H1 (cell line): ENCODE results near the gene FLVCR1. TPM values are rescaled to one million over a fixed set of nuclear protein-coding genes. Genes with fewer than 3 reads are reported as not detected.

Experiments
- CTCF ChIA-PET: fragments of 300-600 bp; sonication (Branson Sonifier 250); formaldehyde crosslinking; loops from one replicate; lab custom pipeline; 2021; ENCODE audit not compliant: partially characterized antibody; lab: Charles Lee
- POLR2A ChIA-PET: fragments of 300-600 bp; sonication (Branson Sonifier 250); formaldehyde crosslinking; loops from one replicate; lab custom pipeline; 2021; ENCODE audit warnings: inconsistent platforms; ENCODE audit not compliant: partially characterized antibody; lab: Charles Lee
- DNase-seq, 2 experiments: peaks; one replicate each; pipeline versions ENCODE4 v3.0.0 to v3.0.0-alpha.2; 2010 to 2022; ENCODE audit warnings: low spot score in 2 of 2, low read depth in 1 of 2, mixed read lengths in 1 of 2
- FAIRE-seq: peaks from 2 replicates; lab custom pipeline; 2011; peaks lifted over from hg19 to GRCh38; lab: Jason Lieb, UNC
- H2AFZ ChIP-seq: 2 replicates; pipeline ENCODE4 v1.8.1; 2012; ENCODE audit warnings: low read length, inconsistent platforms
- H2AK5ac ChIP-seq: 2 replicates; pipeline ENCODE4 v1.6.1; 2013; ENCODE audit warnings: low read depth, low read length
- H2BK120ac ChIP-seq: replicated peaks from 2 replicates; pipeline ENCODE3; 2013; ENCODE audit warnings: low read depth, low read length, inconsistent platforms
- H2BK12ac ChIP-seq: 2 replicates; pipeline ENCODE4 v1.6.1; 2013; ENCODE audit warnings: low read depth, low read length
- H2BK15ac ChIP-seq: 2 replicates; pipeline ENCODE4 v1.6.1; 2013; ENCODE audit warnings: low read length
- H2BK20ac ChIP-seq: 2 replicates; pipeline ENCODE4 v1.6.1; 2013; ENCODE audit warnings: low read length
- H2BK5ac ChIP-seq: 2 replicates; pipeline ENCODE4 v1.6.1; 2013; ENCODE audit warnings: low read depth, low read length
- H3K14ac ChIP-seq: 2 replicates; pipeline ENCODE4 v1.6.1; 2013; ENCODE audit warnings: inconsistent platforms; ENCODE audit not compliant: insufficient read length
- H3K18ac ChIP-seq: 2 replicates; pipeline ENCODE4 v1.6.1; 2013; ENCODE audit warnings: low read length; ENCODE audit errors: extremely low read depth
- H3K23ac ChIP-seq: 2 replicates; pipeline ENCODE4 v1.6.1; 2013; ENCODE audit warnings: inconsistent platforms; ENCODE audit not compliant: insufficient read length
- H3K23me2 ChIP-seq: 2 replicates; pipeline ENCODE4 v1.6.1; 2013; ENCODE audit warnings: low read depth, low read length
- H3K27ac ChIP-seq: 2 replicates; pipeline ENCODE4 v1.6.1; 2011; ENCODE audit warnings: low read depth, low read length, inconsistent platforms
- H3K27me3 ChIP-seq, 4 experiments: replicated peaks in 1 of 4; 1 replicate in 1 of 4; 2 replicates in 3 of 4; pipeline versions ENCODE4 v1.6.1 to v1.8.1; 2011 to 2013; ENCODE audit warnings: low read length in 3 of 4, mild to moderate bottlenecking in 3 of 4, inconsistent platforms in 2 of 4, mixed read lengths in 2 of 4, moderate library complexity in 1 of 4; ENCODE audit not compliant: control insufficient read depth in 3 of 4, insufficient read depth in 3 of 4; ENCODE audit errors: extremely low read depth in 1 of 4
- H3K36me3 ChIP-seq, 4 experiments: 2 replicates each; pipeline versions ENCODE4 v1.6.1 to v1.8.1; 2011 to 2013; ENCODE audit warnings: mild to moderate bottlenecking in 4 of 4, low read length in 3 of 4, moderate library complexity in 2 of 4, control low read depth in 1 of 4, inconsistent platforms in 1 of 4; ENCODE audit not compliant: insufficient read depth in 4 of 4, control insufficient read depth in 2 of 4
- H3K4ac ChIP-seq: replicated peaks from 2 replicates; pipeline ENCODE3; 2013; ENCODE audit warnings: low read length, low read depth, mixed read lengths, inconsistent platforms; ENCODE audit not compliant: insufficient read length
- H3K4me1 ChIP-seq, 4 experiments: replicated peaks in 1 of 4; 1 replicate in 1 of 4; 2 replicates in 3 of 4; pipeline versions ENCODE4 v1.6.1 to v1.8.1; 2011 to 2013; ENCODE audit warnings: low read length in 3 of 4, inconsistent platforms in 2 of 4, mixed read lengths in 1 of 4; ENCODE audit not compliant: insufficient read depth in 4 of 4, control insufficient read depth in 3 of 4
- H3K4me2 ChIP-seq, 2 experiments: 2 replicates each; pipeline versions ENCODE4 v1.6.1 to v1.8.1; 2011 to 2013; ENCODE audit warnings: low read depth in 2 of 2, low read length in 2 of 2, control low read depth in 1 of 2, inconsistent platforms in 1 of 2, mild to moderate bottlenecking in 1 of 2; ENCODE audit not compliant: insufficient read depth in 1 of 2
- H3K4me3 ChIP-seq, 4 experiments: fragments of 200-600, 300-600 bp in 1 of 4; sonication (generic), shearing (Covaris generic), sonication (Bioruptor Twin) in 1 of 4; 2 replicates each; pipeline versions ENCODE4 v1.5.1 to v1.8.1; 2011 to 2016; ENCODE audit warnings: low read length in 4 of 4, low read depth in 3 of 4, control low read depth in 2 of 4, inconsistent platforms in 2 of 4, mild to moderate bottlenecking in 2 of 4, mixed read lengths in 1 of 4, moderate library complexity in 1 of 4; ENCODE audit not compliant: insufficient read depth in 2 of 4; ENCODE audit errors: extremely low read depth in 1 of 4
- H3K56ac ChIP-seq: replicated peaks from 2 replicates; pipeline ENCODE3; 2013; ENCODE audit warnings: low read depth, mild to moderate bottlenecking, mixed read lengths, low read length, inconsistent platforms; ENCODE audit not compliant: insufficient read length
- H3K79me1 ChIP-seq: 2 replicates; pipeline ENCODE4 v1.6.1; 2013; ENCODE audit warnings: low read depth, low read length, control low read depth
- H3K79me2 ChIP-seq, 2 experiments: 2 replicates each; pipeline versions ENCODE4 v1.6.1 to v1.8.1; 2012 to 2013; ENCODE audit warnings: low read length in 2 of 2, mild to moderate bottlenecking in 2 of 2, inconsistent platforms in 1 of 2; ENCODE audit not compliant: insufficient read depth in 2 of 2, control insufficient read depth in 1 of 2
- H3K9ac ChIP-seq, 4 experiments: replicated peaks in 1 of 4; 1 replicate in 1 of 4; 2 replicates in 3 of 4; pipeline versions ENCODE4 v1.6.1 to v1.8.1; 2011 to 2013; ENCODE audit warnings: low read depth in 3 of 4, low read length in 3 of 4, control low read depth in 2 of 4, mild to moderate bottlenecking in 2 of 4, moderate library complexity in 2 of 4, inconsistent platforms in 1 of 4; ENCODE audit errors: extremely low read depth in 1 of 4
- H3K9me3 ChIP-seq, 2 experiments: 2 replicates each; pipeline versions ENCODE4 v1.6.1 to v1.8.1; 2012 to 2013; ENCODE audit warnings: mild to moderate bottlenecking in 2 of 2, moderate library complexity in 2 of 2, control low read depth in 1 of 2, inconsistent platforms in 1 of 2, low read depth in 1 of 2, low read length in 1 of 2, mixed read lengths in 1 of 2; ENCODE audit not compliant: insufficient read depth in 2 of 2
- H4K20me1 ChIP-seq, 2 experiments: replicated peaks in 1 of 2; 2 replicates each; pipeline versions ENCODE3 to v1.8.1; 2011 to 2013; ENCODE audit warnings: inconsistent platforms in 2 of 2, low read length in 2 of 2, mild to moderate bottlenecking in 1 of 2; ENCODE audit not compliant: insufficient read depth in 2 of 2, control insufficient read depth in 1 of 2
- H4K5ac ChIP-seq: 2 replicates; pipeline ENCODE4 v1.6.1; 2013; ENCODE audit warnings: low read length, low read depth, mixed read lengths, inconsistent platforms; ENCODE audit not compliant: insufficient read length
- H4K8ac ChIP-seq: 2 replicates; pipeline ENCODE4 v1.8.0; 2013; ENCODE audit warnings: mild to moderate bottlenecking, moderate library complexity, low read length, inconsistent platforms; ENCODE audit not compliant: insufficient read depth; ENCODE audit errors: extremely low read depth
- H4K91ac ChIP-seq: replicated peaks from 2 replicates; pipeline ENCODE3; 2013; ENCODE audit warnings: low read length, mixed read lengths, inconsistent platforms; ENCODE audit not compliant: insufficient read length
- ASH2L ChIP-seq: fragments of 200-600, 300-600 bp; sonication (generic); IDR thresholded peaks from one replicate; pipeline ENCODE4 v1.7.1; 2017; ENCODE audit warnings: low read length
- WGBS, 2 experiments: shearing (Covaris generic) in 1 of 2; methylation state at CpG; one replicate each; pipeline versions ENCODE4 v1.1.6 to v1.1.7; 2013 to 2015; ENCODE audit warnings: low lambda C conversion rate in 2 of 2, mixed read lengths in 2 of 2, inconsistent platforms in 1 of 2, low coverage in 1 of 2, missing lambda C conversion rate in 1 of 2; ENCODE audit not compliant: insufficient replicate concordance in 2 of 2, insufficient coverage in 1 of 2, insufficient read length in 1 of 2; ENCODE audit errors: extremely low coverage in 1 of 2, missing lambda C conversion rate in 1 of 2; 5-methylcytosine and 5-hydroxymethylcytosine counted together
- polyA plus RNA-seq, 7 experiments: library from polyadenylated mRNA; depleted of rRNA in 3 of 7; stranded (reverse) in 5 of 7; unstranded in 2 of 7; fragments of >200 nt in 5 of 7; fragments of 200-250 nt in 2 of 7; gene quantifications; 1 replicate in 5 of 7; 2 replicates in 1 of 7; 4 replicates in 1 of 7; pipeline versions ENCODE4 v1.2.1 to v1.2.3, GENCODE V29; 2011 to 2013; ENCODE audit warnings: missing spikeins in 2 of 7, mixed read lengths in 2 of 7
- total RNA-seq: library from RNA; stranded (reverse); fragmentation: NEBNext Ultra II Directional; extraction: Animal tissue kit (Norgen Biotek cat#: 25700); gene quantifications from 2 replicates; pipeline ENCODE4 v1.2.1, GENCODE V29; 2021

FLVCR1 gene
- total and polyA plus RNA-seq, 2 of the 8 experiments (the other 6 are each of a cell fraction or from before 2014, with no cell fraction given) = 31.8 to 75.7 TPM

DNA sequence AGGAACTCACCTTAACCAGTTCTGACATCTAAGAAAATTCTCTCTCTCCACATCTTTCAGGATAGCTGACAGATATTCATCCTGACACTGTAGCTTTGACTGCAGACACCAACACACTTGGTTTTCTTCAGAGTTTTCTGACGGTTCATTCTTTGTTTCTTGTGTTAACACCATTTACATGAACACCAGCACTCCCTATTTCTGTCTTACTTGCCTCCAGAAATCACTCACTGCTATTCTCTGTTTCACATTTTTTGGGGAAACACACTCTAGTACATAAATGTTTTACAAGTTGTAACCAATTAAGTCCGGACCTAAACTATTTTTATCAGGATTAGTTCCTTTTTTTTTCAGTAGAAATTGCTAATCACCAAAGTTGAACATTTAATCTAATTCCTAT, 15.4 kb downstream of the FLVCR1 start:
- Histone ChIP-seq H4K5ac (no peak overlapping the region), H3K4me2 (no peak overlapping the region), H3K56ac (no peak overlapping the region), H3K23me2 (peaks cover 1% of the 10 kb centered on the region; the same call in 1 of the 2 replicates), H2BK12ac (no peak overlapping the region), H3K4ac (no peak overlapping the region), H3K79me1 (no peaks in the 10 kb centered on the region; the same call in 1 of the 2 replicates), H4K91ac (no peak overlapping the region), H2AFZ (no peak overlapping the region), H3K79me2 (peaks cover 0 to 66% of the 10 kb centered on the region in 2 experiments; a peak in 2 of 4 replicates), H3K23ac (no peak overlapping the region), H3K27ac (no peak overlapping the region), H4K8ac (no peak overlapping the region), H3K4me1 (no peaks in the 10 kb centered on the region), H3K36me3 (peaks cover 16 to 92% (median 48%) of the 10 kb centered on the region in 4 experiments), H2BK120ac (no peak overlapping the region), H3K4me3 (no peak overlapping the region), H2BK15ac (no peak overlapping the region), H3K9ac (no peak overlapping the region), H3K18ac (no peak overlapping the region), H4K20me1 (peaks cover 0 to 8% of the 10 kb centered on the region in 2 experiments), H2BK20ac (no peak overlapping the region), H2AK5ac (no peak overlapping the region), H3K27me3 (no peaks in the 10 kb centered on the region), H3K9me3 (no peaks in the 10 kb centered on the region), H3K14ac (no peak overlapping the region), H2BK5ac (no peak overlapping the region)
- POLR2A ChIA-PET = interaction anchor here (0.8 to 1.6 kb wide), 3 partner anchors 13 to 36 kb away, joined by 3 to 5 read pairs (median 5); no protein-coding TSS in a partner anchor
- CTCF ChIA-PET = interaction anchor here (0.9 kb wide), 1 partner anchor 11 kb away, joined by 3 read pairs; no protein-coding TSS in a partner anchor
- no peak for TF ChIP-seq ASH2L
- DNase-seq (no peak), FAIRE-seq (no peak)
- 90% methylated on average over 2 of the region's 2 CpGs; no CpG with 5 or more reads in 1 of the 2 experiments for WGBS, 2 experiments
